Measurements from ENCODE around the gene LCMT2.

Gene LCMT2

GRCh38 chr15:43329960-43330779 is at the start of gene LCMT2:
Gene LCMT2, minus strand, starts transcription at chr15:43330573. Its CDS starts 84 bp downstream, at chr15:43330489.
- peak; percentile 74 to 79 for DNase-seq (ENCODE audit: low read depth in 1 of 2, low spot score in 1 of 2)

DNA sequence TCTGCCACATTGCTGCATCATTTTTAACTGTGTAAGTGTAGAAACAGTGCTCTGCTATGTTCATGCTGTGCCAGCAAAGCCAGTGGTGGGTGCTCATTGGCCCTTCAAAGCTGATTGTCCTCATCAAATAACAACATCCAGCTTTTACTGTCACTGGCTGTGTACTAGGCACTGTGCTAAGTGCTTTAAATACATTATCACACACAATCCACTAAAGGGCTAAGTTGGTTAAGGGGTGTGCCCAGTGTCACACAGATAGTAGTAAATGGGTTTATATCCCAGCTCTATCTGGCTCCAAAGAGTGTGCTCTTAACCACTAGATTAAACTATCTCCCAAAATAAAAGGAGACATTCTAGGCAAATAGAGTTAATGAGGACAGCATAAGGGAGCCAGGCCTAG is 48.2 kb upstream of the LCMT2 start:
- DNase-seq (ENCODE audit: low read depth in 1 of 2, low spot score in 1 of 2), result no peak

DNA sequence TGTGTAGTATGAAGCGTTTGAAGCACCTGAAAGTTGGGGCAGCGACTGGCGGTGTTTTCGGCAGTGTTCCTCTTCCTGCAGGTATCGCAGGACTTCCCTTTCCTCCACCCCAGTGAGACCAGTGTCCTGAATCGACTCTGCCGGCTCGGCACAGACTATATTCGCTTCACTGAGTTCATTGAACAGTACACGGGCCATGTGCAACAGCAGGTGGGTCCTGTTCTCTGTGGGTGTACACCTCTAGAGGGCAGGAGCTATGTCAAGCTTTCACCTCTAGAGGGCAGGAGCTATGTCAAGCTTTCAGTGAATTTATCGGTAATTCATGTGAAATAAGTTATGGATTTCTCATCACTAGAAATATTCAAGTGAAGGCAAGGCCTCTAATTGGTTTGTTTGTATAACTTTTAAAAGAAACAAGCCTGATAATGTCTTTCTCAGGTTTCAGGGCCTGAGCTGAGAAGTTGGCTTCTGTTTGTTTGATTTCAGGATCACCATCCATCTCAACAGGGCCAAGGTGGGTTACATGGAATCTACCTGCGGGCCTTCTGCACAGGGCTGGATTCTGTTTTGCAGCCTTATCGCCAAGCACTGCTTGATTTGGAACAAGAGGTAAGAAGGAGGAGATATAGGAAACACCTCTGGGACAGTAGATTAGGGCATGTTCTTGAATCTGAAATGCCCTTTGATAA is 45.8 kb upstream of the LCMT2 start:
- peak in 1 of 2 donors; percentile 6 for DNase-seq (ENCODE audit: low read depth in 1 of 2, low spot score in 1 of 2)

- peak; percentile 55 to 66 for DNase-seq (ENCODE audit: low read depth in 1 of 2, low spot score in 1 of 2)
Observed at GRCh38 chr15:43370975-43371974, 40.9 kb upstream of the LCMT2 start, which contains the start of the genes TUBGCP4 and ZSCAN29. Gene TUBGCP4, plus strand, starts transcription at chr15:43371101. Its CDS starts 254 bp downstream, at chr15:43371355. Gene ZSCAN29, minus strand, starts transcription at chr15:43371043. Its CDS starts 1,130 bp downstream, at chr15:43369913.

GRCh38 chr15:43370310-43370974 is 40.1 kb upstream of the LCMT2 start:
- DNase-seq (ENCODE audit: low read depth in 1 of 2, low spot score in 1 of 2), result peak in 1 of 2 donors; percentile 6

GRCh38 chr15:43361313-43361903 is 31.0 kb upstream of the LCMT2 start:
- no peak for DNase-seq (ENCODE audit: low read depth in 1 of 2, low spot score in 1 of 2)

DNA sequence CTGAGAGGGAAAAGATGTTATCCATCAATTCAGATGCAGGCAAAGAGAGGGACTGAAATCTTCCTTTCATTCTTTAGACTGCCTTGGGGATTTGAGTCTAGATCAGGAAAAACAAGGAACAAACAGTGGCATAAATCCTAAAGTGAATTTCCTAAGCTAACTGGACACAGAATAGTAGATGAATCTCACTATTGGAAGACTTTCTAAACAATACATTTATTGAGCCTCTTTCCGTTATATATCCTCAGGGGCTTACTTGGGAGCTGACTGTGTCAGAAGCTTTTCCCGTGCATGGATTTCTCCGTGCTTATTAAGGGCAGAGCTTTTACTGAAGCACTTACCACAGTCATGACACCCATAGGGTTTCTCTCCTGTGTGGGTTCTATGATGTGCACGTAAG is 30.4 kb upstream of the LCMT2 start:
- DNase-seq (ENCODE audit: low read depth in 1 of 2, low spot score in 1 of 2), result no peak

DNA sequence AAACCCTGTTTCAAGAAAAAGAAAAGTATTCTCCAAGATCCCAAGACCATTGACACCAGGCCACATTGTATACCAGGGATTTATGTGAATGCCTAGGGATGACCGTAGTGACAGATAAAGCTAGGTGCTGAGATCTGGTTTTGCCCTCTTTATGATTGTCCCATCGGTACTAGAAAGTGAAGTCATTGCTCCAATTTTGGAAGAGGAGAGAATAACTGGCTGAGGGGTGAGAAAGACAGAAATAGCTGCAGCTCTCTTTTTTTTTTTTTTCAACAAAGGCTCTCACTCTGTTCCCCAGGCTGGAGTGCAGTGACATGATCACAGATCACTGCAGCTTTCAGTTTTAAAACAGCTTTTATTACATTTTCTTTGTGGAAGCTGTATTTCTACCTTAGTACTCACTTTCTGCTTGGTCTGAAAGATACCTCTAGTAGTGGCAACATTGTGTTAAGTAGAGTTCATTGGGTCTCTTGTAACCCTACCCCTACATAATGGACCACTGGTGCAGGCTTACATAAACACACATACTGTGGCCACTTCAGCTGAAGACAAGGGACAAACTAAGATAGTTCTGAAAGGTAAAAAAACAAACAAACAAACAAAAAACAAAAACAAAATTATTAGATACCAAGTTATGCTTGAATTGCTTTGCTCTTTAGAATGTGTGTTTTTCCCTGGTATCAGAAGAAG is 22.5 kb upstream of the LCMT2 start:
- DNase-seq (ENCODE audit: low read depth in 1 of 2, low spot score in 1 of 2), result no peak

GRCh38 chr15:43347114-43347513 is 16.7 kb upstream of the LCMT2 start:
- no peak for DNase-seq (ENCODE audit: low read depth in 1 of 2, low spot score in 1 of 2)

DNA sequence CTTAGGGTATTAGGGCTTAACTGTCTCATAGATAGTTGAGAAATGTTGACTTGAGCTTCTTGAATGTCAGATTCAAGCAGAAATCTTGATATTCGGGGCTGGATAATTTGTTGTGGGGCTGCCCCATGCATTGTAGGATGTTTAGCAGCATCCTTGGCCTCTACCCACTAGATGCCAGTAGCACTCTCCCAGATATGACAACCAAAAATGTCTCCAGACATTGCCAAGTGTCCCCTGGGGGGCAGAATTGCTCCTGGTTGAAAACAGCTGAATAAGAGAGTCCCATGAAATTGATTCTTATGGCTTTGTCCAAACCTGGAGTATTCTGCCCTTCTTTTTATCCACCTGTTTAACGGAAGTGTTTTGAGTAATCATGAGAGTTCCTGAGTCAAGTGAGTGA is 15.9 kb upstream of the LCMT2 start:
- no peak for DNase-seq (ENCODE audit: low read depth in 1 of 2, low spot score in 1 of 2)

DNA sequence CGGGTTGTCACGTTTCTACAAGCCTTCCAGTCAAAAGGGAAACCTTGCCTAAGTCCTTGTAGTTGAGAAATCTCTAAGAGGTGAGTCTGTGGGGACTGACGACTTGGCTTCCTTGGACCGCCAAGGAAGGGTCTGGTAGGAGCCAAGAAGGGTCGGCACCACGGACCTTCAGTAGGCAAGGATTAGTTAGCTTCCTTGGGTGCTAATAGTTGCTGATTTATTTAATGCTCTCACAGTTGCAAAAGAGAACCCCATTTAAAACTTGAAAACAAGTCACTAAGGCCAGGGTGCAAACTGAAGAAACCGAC is 361 bp upstream of the LCMT2 start:
- no peak for DNase-seq (ENCODE audit: low read depth in 1 of 2, low spot score in 1 of 2)

GRCh38 chr15:43329217-43329959 is 985 bp downstream of the LCMT2 start:
- DNase-seq (ENCODE audit: low read depth in 1 of 2, low spot score in 1 of 2), result no peak

DNA sequence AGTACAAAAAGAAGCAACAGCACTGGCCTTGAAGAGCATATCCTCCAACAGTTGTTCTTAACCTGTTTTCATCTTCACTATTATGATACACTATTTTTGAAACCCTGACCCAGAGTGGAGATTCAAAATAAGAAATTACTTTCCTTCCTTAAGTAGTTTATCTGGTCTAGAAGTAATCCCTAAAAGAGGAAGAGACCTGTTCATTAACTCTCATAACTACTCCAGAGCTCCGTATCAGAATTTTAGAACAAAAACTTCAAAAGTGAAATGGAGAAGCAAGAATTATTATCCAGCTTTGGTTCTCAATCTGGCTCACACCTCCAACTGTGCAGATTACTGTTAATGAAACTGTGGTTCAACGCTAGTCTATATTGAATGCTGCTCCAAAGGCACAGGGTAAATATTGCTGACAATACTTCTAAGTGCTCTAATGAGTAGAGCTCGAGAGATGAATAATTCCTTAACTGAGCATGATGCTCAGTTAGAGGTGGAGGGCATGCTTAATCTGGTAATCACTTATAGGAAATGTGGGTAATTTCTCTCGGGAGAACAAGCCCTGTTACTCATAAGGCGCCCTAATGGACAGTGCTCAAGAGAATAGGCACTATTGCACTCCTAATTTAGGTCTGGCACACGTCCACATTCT is 5.2 kb downstream of the LCMT2 start:
- no peak for DNase-seq (ENCODE audit: low read depth in 1 of 2, low spot score in 1 of 2)

DNA sequence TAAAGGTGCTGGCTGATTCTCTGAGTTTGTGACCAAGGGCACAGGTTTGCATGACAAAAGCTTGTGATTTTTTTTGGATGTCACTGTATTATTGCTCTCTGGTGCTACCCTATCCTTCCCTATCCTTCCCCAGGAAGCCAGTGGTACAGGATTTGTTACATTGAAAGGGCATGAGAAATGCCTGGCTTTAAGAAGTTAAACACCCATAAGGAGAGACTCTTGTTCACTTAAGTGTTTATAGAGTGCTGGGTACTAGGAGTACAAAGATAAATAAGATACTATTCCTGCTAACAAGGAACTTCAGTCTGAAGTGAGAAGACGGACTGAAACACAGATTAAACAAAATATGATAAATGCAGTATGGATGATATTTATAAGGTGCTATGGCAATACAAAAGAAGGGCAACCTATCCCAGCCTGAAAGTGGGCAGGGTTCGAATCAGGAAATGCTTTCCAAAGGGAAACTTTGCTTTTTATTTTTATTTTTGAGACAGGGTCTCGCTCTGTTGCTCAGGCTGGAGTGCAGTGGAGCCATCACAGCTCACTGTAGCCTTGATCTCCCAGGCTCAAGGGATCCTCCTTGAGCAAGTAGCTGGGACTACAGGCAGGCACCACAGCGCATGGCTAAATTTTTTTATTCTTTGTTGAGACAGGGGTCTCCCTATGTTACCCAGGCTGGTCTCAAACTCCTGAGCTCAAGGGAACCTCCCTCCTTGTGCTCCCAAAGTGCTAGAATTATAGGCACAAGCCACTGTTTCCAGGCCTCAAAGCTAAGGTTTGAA is 11.2 kb downstream of the LCMT2 start:
- no peak for DNase-seq (ENCODE audit: low read depth in 1 of 2, low spot score in 1 of 2)

DNA sequence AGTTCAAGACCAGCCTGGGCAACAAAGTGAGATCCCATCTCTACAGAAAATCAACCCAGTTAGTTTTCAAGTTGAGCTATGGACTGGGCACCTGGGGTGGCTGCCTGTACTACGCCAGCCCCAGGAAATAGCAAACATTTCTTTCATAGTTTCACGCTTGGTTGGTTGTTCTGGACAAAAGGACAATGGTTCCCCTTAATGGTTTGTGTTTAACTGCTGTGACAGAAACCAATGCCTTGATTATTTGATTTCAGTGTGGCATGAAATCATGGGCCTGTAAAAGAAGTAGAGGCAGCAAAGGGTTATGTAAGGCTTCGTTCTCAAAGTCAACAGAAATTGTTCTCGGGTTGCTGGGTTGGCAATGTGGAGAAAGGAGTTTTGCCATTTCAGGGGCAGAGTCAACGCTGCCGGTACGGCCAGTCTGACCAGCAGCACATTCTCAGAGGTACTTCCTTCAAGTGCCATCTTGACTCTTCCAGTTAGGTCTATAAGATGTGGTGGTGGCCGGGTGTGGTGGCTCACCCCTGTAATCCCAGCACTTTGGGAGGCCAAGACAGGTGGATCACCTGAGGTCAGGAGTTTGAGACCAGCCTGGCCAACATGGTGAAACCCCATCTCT is 12.7 kb downstream of the LCMT2 start:
- DNase-seq (ENCODE audit: low read depth in 1 of 2, low spot score in 1 of 2), result no peak

DNA sequence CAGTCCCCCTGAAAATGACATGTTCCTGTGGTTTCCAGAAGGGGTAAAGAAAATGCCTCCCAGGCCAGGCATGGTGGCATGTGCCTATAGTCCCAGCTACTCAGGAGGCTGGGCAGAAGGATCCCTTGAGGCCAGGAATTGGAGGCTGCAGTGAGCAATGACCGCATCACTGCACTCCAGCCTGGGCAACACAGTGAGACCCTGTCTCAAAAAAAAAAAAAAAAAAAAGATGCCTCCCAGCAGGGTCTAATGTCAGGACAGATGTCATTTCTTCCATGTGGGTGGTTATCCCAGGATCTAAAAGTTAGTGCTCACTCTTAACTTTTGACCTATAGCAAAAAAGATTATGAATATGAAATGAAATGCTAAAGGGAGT is 13.4 kb downstream of the LCMT2 start:
- no peak for DNase-seq (ENCODE audit: low read depth in 1 of 2, low spot score in 1 of 2)

Data from stimulated activated CD4-positive, alpha-beta T cell treated with anti-CD3 and anti-CD28 coated beads, Interleukin-15, amount 100 ng/mL, for 1 hour (primary cell).